H1 (cell line): ENCODE results near the gene RNF128. TPM values are rescaled to one million over a fixed set of nuclear protein-coding genes. Genes with fewer than 3 reads are reported as not detected.

Source experiments
- BACH1 ChIP-seq: IDR thresholded peaks from 2 replicates; pipeline ENCODE4 v1.6.1; 2012; ENCODE audit warnings: low read length, improper control_type of control experiment
- CBX5 ChIP-seq: fragments of 300-800, 300-1000 bp; sonication (generic); IDR thresholded peaks from 2 replicates; pipeline ENCODE4 v1.7.1; 2016; ENCODE audit warnings: antibody characterized with exemption, low read length, low read depth
- TEAD4 ChIP-seq: IDR thresholded peaks from 2 replicates; pipeline ENCODE4 v1.6.1; 2012; ENCODE audit warnings: low read depth, low read length, inconsistent platforms, mixed read lengths
- polyA plus RNA-seq, 7 experiments: library from polyadenylated mRNA; depleted of rRNA in 3 of 7; stranded (reverse) in 5 of 7; unstranded in 2 of 7; fragments of >200 nt in 5 of 7; fragments of 200-250 nt in 2 of 7; gene quantifications; 1 replicate in 5 of 7; 2 replicates in 1 of 7; 4 replicates in 1 of 7; pipeline versions ENCODE4 v1.2.1 to v1.2.3, GENCODE V29; 2011 to 2013; ENCODE audit warnings: missing spikeins in 2 of 7, mixed read lengths in 2 of 7
- total RNA-seq: library from RNA; stranded (reverse); fragmentation: NEBNext Ultra II Directional; extraction: Animal tissue kit (Norgen Biotek cat#: 25700); gene quantifications from 2 replicates; pipeline ENCODE4 v1.2.1, GENCODE V29; 2021

The RNF128 gene
- total and polyA plus RNA-seq, 2 of the 8 experiments (the other 6 are each of a cell fraction or from before 2014, with no cell fraction given), result 0.74 to 2.0 TPM

GRCh38 chrX:106780664-106781377 is 54.3 kb downstream of the RNF128 start (continued):
- no peak for TF ChIP-seq TEAD4
- TF ChIP-seq BACH1, result no peak
- TF ChIP-seq CBX5, result no peak
